ENCODE measurements around the gene LRRC34. TPM values are rescaled to one million over a fixed set of nuclear protein-coding genes. Genes with fewer than 3 reads are reported as not detected.

Gene LRRC34
- total and polyA plus RNA-seq, 2 of the 8 experiments (the other 6 are each of a cell fraction or from before 2014, with no cell fraction given), result 3.3 to 4.1 TPM

- TF ChIP-seq SIX5 (IDR thresholded peaks at IDR 0.05; ENCODE audit: low read depth, low read length) (no peak), FOSL1 (IDR thresholded peaks at IDR 0.05; ENCODE audit: insufficient read depth, low read depth, low read length) (no peak), TAF7 (optimal IDR thresholded peaks at IDR 0.05; ENCODE audit: borderline replicate concordance, low read depth, low read length) (no peak), RBBP5 (IDR thresholded peaks at IDR 0.05; ENCODE audit: borderline replicate concordance, low read depth, low read length) (no peak), KDM4A (IDR thresholded peaks at IDR 0.05; ENCODE audit: low read depth, low read length, severe bottlenecking) (no peak)
These were observed 53.4 kb downstream of the LRRC34 start (continued) for GRCh38 chr3:169759256-169759655.

Measured in H1 (cell line).